Left forelimb (tissue), 1 donor: ENCODE data around the gene KCNH4.

Experiments
- DNase-seq: peaks from one replicate; pipeline ENCODE4 v3.0.0-alpha.2; 2018; ENCODE audit warnings: low spot score

Gene KCNH4

GRCh38 chr17:42117397-42118125, 63.4 kb downstream of the KCNH4 start:
- DNase-seq = no peak

DNA sequence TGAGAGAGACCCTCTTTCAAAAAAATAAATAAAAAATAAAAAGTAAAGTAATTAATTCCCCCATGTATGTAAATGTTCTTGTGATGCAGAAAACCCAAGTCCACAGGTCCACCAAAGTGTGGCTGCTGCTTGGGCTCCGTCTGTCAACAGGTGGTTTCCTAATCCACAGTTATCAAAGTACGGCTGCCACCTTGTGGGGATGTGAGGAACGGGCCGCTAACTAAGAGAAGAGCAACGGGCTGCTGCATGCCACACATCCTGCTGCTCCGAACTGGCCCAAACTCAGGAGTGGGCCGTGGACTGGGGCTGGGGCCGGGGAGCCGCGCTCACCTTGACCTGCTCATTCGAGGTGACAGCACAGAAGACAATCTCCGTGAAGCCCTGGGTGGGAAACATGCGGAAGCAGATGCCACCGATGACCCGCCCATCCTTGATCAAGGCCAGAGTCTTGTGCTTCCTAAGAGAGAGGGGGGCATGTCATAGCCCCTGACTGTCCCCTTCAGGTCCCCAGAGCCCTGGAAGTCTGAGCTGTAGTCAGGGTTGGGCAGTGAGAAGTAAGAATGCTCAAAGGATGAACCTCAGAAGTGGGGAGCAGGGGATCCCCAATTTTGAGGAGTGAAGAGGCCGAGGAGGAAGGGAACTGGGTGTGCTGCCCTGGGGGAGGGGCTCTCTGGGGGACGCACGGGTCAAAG, 64.1 kb downstream of the KCNH4 start:
- peak; percentile 86 for DNase-seq

- no peak for DNase-seq
Observed at GRCh38 chr17:42114118-42114517, 66.8 kb downstream of the KCNH4 start.

DNA sequence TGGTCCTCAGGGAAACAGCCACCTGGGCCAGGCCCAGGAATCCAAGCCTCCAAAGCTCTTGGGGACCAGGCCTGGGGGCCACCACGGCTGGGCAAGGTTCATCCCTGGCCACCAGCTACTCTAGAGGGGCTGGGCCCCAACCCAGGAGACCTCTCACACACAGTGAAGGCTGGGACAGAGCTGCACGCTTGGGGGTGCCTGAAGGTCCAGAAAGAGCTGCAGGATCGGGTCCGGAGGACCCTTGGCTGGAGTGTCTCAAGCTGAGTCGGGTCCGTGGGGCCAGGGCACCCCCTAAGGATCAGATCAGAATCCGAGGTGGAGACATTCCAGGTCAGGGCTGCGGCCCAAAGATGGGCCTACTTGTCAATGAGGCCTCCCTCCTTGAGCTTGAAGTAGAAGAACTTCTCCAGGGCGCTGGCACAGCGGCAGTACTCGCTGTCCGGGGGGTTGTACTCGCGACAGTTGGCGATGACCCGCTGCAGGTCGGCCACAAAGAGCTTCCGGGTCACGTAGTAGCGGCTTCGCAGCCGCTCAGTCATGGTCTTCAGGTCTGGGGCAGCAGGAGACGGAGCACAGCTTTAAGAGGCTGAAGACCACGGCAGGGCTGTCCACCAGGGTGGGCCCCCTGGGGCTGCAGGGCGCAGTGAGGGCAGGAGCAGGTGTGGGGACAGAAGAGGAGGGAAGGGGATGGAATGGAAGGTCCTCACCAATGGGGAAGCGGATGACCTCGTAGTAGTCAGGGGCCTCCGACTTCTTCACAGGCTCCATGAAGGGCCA, 67.5 kb downstream of the KCNH4 start:
- DNase-seq = no peak

GRCh38 chr17:42112552-42113176, 68.3 kb downstream of the KCNH4 start, which contains the start of gene DHX58:
TSS of gene DHX58 (minus strand) at chr17:42112714. CDS start at chr17:42111892, 822 bp downstream.
- DNase-seq = peak; percentile 79

- no peak for DNase-seq
Observed at GRCh38 chr17:42111871-42112551, 68.9 kb downstream of the KCNH4 start.

GRCh38 chr17:42111265-42111636, 69.7 kb downstream of the KCNH4 start:
- DNase-seq = no peak

- no peak for DNase-seq
Observed at GRCh38 chr17:42110301-42111264, 70.4 kb downstream of the KCNH4 start.

DNA sequence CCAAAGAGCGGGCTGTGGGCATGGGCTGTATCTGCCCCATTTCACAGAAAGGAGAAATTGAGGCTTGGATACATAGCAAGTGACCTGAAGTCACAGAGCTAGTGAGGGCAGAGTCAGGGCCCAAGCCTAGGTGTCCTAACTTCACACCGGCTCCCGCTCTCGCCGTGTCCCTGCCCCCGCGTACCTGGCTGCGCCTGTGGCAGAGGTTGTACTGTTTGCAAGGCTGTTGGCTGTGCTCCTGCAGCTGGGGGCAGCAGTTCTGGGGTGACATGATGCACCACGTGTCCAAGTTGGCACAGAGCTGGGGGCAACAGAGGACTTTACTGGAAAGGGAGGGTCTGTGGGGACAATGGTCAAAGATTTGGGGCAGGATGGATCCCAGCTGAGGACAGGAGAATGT, 71.9 kb downstream of the KCNH4 start:
- DNase-seq = no peak

GRCh38 chr17:42107597-42108576, 73.1 kb downstream of the KCNH4 start:
- no peak for DNase-seq

GRCh38 chr17:42107124-42107523, 73.8 kb downstream of the KCNH4 start:
- DNase-seq = no peak
